Measurements from ENCODE around the gene NCLN.

The NCLN gene

DNA sequence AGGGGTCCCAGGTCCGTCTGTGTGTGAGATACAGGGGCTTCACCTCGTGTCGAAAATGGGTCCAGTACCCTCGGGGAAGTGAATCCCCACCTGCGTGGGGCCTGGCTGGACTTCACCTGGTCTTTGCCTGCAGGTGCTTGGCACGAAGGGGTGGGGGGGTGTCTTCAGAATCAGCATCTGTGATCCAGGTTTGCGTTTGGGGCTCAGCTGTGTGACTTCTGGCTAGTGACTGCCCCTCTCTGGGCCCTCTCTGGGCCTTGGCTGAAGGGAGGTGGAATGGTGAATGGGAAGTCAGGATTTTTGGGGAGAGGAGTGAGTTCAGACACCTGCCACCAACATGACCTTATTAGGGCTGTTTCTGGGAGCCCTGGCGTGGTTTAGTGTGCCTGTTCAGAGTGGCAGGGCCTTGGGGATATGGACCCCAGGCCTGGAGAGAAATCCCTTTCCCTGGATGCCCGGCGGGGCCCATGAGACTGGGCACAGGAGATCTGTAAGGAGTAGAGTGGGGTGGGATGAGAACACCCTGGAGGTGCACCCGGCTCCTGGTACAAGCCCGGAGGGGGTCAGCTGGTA is 41.4 kb downstream of the NCLN start:
- Histone ChIP-seq H4K20me1 (ENCODE audit: insufficient read depth) (no peaks in the 10 kb centered on the region), H3K4me2 (no peak overlapping the region), H3K36me3 (ENCODE audit: insufficient read depth) (no peaks in the 10 kb centered on the region), H2AFZ (ENCODE audit: low read depth) (no peak overlapping the region), H3K4me3 (IDR thresholded peaks at IDR 0.05; ENCODE audit: insufficient read depth, low read depth, low read length) (no peak overlapping the region), H3K9ac (no peak overlapping the region), H3K4me1 (ENCODE audit: low read depth, poor library complexity, severe bottlenecking) (no peaks in the 10 kb centered on the region), H3K27ac (no peak overlapping the region), H3K79me2 (ENCODE audit: insufficient read depth, low read depth) (no peaks in the 10 kb centered on the region), H3K27me3 (ENCODE audit: insufficient read depth, low read depth) (peaks cover 68% of the 10 kb centered on the region)
- TF ChIP-seq, protein P1, sequence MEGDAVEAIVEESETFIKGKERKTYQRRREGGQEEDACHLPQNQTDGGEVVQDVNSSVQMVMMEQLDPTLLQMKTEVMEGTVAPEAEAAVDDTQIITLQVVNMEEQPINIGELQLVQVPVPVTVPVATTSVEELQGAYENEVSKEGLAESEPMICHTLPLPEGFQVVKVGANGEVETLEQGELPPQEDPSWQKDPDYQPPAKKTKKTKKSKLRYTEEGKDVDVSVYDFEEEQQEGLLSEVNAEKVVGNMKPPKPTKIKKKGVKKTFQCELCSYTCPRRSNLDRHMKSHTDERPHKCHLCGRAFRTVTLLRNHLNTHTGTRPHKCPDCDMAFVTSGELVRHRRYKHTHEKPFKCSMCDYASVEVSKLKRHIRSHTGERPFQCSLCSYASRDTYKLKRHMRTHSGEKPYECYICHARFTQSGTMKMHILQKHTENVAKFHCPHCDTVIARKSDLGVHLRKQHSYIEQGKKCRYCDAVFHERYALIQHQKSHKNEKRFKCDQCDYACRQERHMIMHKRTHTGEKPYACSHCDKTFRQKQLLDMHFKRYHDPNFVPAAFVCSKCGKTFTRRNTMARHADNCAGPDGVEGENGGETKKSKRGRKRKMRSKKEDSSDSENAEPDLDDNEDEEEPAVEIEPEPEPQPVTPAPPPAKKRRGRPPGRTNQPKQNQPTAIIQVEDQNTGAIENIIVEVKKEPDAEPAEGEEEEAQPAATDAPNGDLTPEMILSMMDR (conservative IDR thresholded peaks at IDR 0.05; ENCODE audit: low read depth, low read length), result no peak

DNA sequence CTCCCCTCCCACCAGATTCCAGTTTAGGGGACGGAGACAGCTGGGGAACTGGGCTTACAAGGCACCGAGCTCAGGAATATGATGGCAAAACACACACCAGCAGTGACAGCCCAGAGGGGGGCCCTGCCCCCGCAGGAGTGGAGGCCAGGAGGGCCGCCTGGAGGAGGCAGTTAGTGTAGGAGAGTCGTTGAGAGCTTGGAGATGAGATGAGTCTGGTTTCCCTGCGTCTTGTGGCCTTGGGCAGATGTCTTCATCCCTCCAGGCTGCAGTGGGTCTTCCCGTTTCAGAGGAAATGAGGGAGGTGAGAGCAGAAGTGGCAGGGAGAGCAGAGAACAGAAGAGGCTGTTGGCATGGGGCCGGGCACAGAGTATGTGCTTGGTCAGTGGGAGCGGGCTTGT is 43.6 kb downstream of the NCLN start:
- Histone ChIP-seq H3K27ac (no peak overlapping the region), H3K27me3 (ENCODE audit: insufficient read depth, low read depth) (peaks cover 73% of the 10 kb centered on the region), H4K20me1 (ENCODE audit: insufficient read depth) (no peaks in the 10 kb centered on the region), H3K79me2 (ENCODE audit: insufficient read depth, low read depth) (no peaks in the 10 kb centered on the region), H3K4me3 (IDR thresholded peaks at IDR 0.05; ENCODE audit: insufficient read depth, low read depth, low read length) (no peak overlapping the region), H3K4me2 (no peak overlapping the region), H2AFZ (ENCODE audit: low read depth) (no peak overlapping the region), H3K36me3 (ENCODE audit: insufficient read depth) (no peaks in the 10 kb centered on the region), H3K4me1 (ENCODE audit: low read depth, poor library complexity, severe bottlenecking) (no peaks in the 10 kb centered on the region), H3K9ac (no peak overlapping the region)
- TF ChIP-seq, protein P1 (conservative IDR thresholded peaks at IDR 0.05; ENCODE audit: low read depth, low read length), result no peak

DNA sequence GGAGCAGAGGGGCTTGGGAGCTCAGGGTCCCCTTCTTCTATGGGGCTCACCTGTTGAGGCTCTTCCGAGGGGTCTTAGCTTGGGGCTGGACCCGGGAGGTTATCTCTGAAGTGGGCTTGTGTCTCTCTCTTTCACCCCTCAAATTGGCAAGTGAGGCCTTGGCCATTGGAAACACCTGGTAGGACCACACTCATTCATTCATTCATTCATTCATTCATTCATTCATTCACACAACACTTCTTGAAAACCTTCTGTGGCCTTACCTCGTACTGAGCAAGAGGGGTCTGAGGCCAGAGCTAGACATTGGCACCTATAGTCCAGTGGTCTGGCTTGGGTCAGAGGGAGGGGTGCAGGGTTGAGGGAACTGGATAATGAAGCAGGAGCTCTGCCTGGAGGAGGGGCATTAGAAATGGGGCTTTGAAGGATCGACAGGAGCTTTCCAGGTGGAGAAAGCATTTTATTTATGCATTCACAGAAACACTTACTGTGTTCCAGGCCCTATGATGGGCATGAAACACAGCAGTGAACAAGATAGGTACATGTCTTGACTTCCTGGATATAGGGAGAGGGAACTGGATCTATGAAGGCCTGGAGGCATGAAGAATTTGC is 44.3 kb downstream of the NCLN start:
- H3K4me1 ChIP-seq (ENCODE audit: low read depth, poor library complexity, severe bottlenecking), result no peaks in the 10 kb centered on the region
- H3K4me2 ChIP-seq, result no peak overlapping the region
- no peaks in the 10 kb centered on the region for H3K36me3 ChIP-seq (ENCODE audit: insufficient read depth)
- TF ChIP-seq, protein P1 (conservative IDR thresholded peaks at IDR 0.05; ENCODE audit: low read depth, low read length), result no peak
- H3K4me3 ChIP-seq (IDR thresholded peaks at IDR 0.05; ENCODE audit: insufficient read depth, low read depth, low read length), result no peak overlapping the region
- H2AFZ ChIP-seq (ENCODE audit: low read depth), result no peak overlapping the region
- H3K9ac ChIP-seq, result no peak overlapping the region
- no peaks in the 10 kb centered on the region for H4K20me1 ChIP-seq (ENCODE audit: insufficient read depth)
- H3K79me2 ChIP-seq (ENCODE audit: insufficient read depth, low read depth), result no peaks in the 10 kb centered on the region
- H3K27me3 ChIP-seq (ENCODE audit: insufficient read depth, low read depth), result peaks cover 79% of the 10 kb centered on the region
- H3K27ac ChIP-seq, result no peak overlapping the region

DNA sequence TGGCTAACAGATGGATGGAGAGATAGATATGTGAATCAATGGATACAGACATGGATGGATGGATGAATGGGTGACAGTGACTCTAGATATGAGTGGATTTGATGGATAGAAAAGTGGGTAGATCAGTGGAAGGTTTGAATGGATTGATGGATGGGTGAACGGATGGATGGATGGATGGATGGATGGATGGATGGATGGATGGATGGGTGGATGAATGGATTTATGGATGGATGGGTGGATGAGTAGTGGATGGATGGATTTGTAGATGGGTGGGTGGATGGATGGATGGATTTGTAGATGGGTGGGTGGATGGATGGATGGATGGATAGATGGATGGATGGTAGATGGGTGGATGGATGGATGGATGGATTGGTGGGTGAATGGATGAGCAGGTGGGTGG is 45.6 kb downstream of the NCLN start:
- H3K27ac ChIP-seq, result no peak overlapping the region
- H3K4me3 ChIP-seq (IDR thresholded peaks at IDR 0.05; ENCODE audit: insufficient read depth, low read depth, low read length), result no peak overlapping the region
- H3K79me2 ChIP-seq (ENCODE audit: insufficient read depth, low read depth), result no peaks in the 10 kb centered on the region
- H4K20me1 ChIP-seq (ENCODE audit: insufficient read depth), result no peaks in the 10 kb centered on the region
- TF ChIP-seq, protein P1 (conservative IDR thresholded peaks at IDR 0.05; ENCODE audit: low read depth, low read length), result no peak
- peaks cover 76% of the 10 kb centered on the region for H3K27me3 ChIP-seq (ENCODE audit: insufficient read depth, low read depth)
- H3K4me1 ChIP-seq (ENCODE audit: low read depth, poor library complexity, severe bottlenecking), result no peaks in the 10 kb centered on the region
- H2AFZ ChIP-seq (ENCODE audit: low read depth), result no peak overlapping the region
- no peak overlapping the region for H3K4me2 ChIP-seq
- no peaks in the 10 kb centered on the region for H3K36me3 ChIP-seq (ENCODE audit: insufficient read depth)
- H3K9ac ChIP-seq, result no peak overlapping the region
